ENCODE data around the gene HLA-DRB1. TPM values are rescaled to one million over a fixed set of nuclear protein-coding genes. Genes with fewer than 3 reads are reported as not detected.

Gene HLA-DRB1
- 1.3 TPM in 1 of 2 replicates, not detected in the other for total RNA-seq

GRCh38 chr6:32589596-32590449 is at the start of gene HLA-DRB1:
Gene HLA-DRB1, minus strand, starts transcription at chr6:32589848. Its CDS starts 106 bp downstream, at chr6:32589742.

DNA sequence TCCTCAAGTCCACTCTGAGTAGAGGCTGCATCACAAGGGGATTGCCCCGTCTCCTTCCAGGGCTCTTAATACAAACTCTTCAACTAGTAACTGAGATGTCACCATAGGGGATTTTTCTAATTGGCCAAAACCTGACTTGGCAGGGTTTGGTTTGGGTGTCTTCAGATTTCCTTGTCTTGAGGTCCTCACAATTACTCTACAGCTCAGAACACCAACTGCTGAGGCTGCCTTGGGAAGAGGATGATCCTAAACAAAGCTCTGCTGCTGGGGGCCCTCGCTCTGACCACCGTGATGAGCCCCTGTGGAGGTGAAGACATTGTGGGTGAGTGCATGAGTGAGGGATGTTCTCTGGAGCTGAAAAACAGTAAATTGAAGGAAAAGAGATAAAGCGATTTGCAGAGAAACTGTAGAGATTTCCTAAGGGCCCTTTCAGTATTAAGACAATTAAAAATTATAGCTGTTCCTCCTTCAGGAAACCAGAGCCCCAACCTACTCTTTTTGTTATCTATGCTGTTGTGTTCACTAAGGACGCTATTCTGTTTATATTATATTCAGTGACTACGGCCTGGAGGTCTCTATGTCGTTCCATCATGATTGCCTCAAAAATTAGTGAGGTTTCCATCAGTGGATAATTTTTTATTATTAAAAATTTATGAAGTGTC is 47.7 kb upstream of the HLA-DRB1 start, which contains the start of gene HLA-DQA1:
HLA-DQA1 (plus strand) TSS at position 188 of the 662 bp plus-strand sequence; CDS start at position 241, 53 bp downstream.

DNA sequence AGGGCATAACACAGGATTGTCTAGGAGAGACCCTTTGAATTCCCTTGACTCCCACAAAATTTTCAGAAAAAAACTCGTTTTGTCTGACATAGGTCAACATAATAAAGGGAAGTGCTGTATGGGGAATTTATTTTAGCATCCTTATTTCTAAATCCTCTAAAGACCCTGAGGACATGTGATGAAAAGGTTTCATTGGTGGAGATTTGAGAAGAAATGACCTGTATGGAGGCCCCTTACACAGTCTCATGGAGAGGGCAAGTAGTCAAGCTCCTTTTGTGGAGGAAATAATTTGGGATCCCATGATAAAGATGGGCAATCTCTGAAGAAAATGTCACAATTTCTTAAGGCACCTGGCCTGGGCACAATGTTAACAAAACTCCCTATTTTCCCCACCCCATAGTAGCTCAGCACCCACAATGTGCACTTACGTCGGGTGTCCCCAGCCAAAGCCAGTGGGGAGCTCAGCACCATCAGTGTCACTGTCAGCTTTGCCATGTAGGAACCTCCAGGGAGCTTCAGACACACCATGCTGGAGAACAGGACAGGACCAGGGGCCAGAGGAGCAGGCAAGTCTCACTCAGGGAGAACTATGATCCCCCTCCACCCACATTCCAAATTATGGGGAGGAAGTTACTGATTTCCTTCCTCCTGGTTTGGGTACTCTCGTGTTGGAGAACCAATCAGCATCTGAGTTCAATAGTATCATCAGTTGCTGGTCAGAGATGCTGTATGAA is 59.8 kb downstream of the HLA-DRB1 start, which contains the start of gene HLA-DRB5:
HLA-DRB5 (minus strand) TSS at position 591 of the 734 bp plus-strand sequence; CDS start at position 528, 63 bp downstream.

Other genes with a start within 250 kb of the HLA-DRB1 start
- not detected in 2 replicates for gene TSBP1, start 217.9 kb downstream of the HLA-DRB1 start, total RNA-seq
- gene BTNL2, start 182.7 kb downstream of the HLA-DRB1 start, total RNA-seq, result not detected in 2 replicates
- gene HLA-DRA, start 150.0 kb downstream of the HLA-DRB1 start, total RNA-seq, result 0.07 and 5.2 TPM in 2 replicates
- not detected in 2 replicates for gene HLA-DRB5, start 59.6 kb downstream of the HLA-DRB1 start, total RNA-seq
- gene HLA-DQA1, start 47.6 kb upstream of the HLA-DRB1 start, total RNA-seq, result 0.20 TPM in 1 of 2 replicates, not detected in the other
- not detected in 2 replicates for gene HLA-DQB1, start 76.8 kb upstream of the HLA-DRB1 start, total RNA-seq
- not detected in 2 replicates for gene HLA-DQA2, start 151.5 kb upstream of the HLA-DRB1 start, total RNA-seq
- not detected in 2 replicates for gene HLA-DQB2, start 173.7 kb upstream of the HLA-DRB1 start, total RNA-seq
- gene HLA-DOB, start 227.2 kb upstream of the HLA-DRB1 start, total RNA-seq, result 0.10 and 0.20 TPM in 2 replicates
- gene TAP2, start 248.9 kb upstream of the HLA-DRB1 start, total RNA-seq, result 19.5 and 33.5 TPM in 2 replicates

All from smooth muscle cell of the pulmonary artery (primary cell).